RWPE2 (cell line): ENCODE measurements around the gene SESN3.

ENCODE experiments used
- ATAC-seq: fragments of 200-7000 bp; cut with Tn5 transposase; 3 replicates; pipeline ENCODE4 v1.9.1; 2021; ENCODE audit warnings: low read depth
- DNase-seq: peaks from one replicate; pipeline ENCODE4 v3.0.0-alpha.2; 2020; ENCODE audit warnings: low spot score
- H3K27ac ChIP-seq: fragments of 450-650 bp; 2 replicates; pipeline ENCODE4 v1.5.1; 2017; ENCODE audit warnings: mild to moderate bottlenecking; ENCODE audit not compliant: poor library complexity, severe bottlenecking
- H3K27me3 ChIP-seq: fragments of 250-450 bp; sonication (Bioruptor Pico); 2 replicates; pipeline ENCODE4 v1.5.1; 2021; ENCODE audit warnings: mild to moderate bottlenecking, moderate library complexity; ENCODE audit not compliant: insufficient read depth, poor library complexity, severe bottlenecking
- H3K36me3 ChIP-seq: fragments of 250-450 bp; sonication (Bioruptor Pico); 2 replicates; pipeline ENCODE4 v1.5.1; 2020; ENCODE audit warnings: low read depth, mild to moderate bottlenecking, moderate library complexity
- H3K4me1 ChIP-seq: fragments of 250-450 bp; sonication (Bioruptor Pico); 2 replicates; pipeline ENCODE4 v1.5.1; 2021; ENCODE audit warnings: mild to moderate bottlenecking, moderate library complexity; ENCODE audit not compliant: insufficient read depth, poor library complexity, severe bottlenecking
- H3K4me3 ChIP-seq: fragments of 250-450 bp; sonication (Bioruptor Pico); 2 replicates; pipeline ENCODE4 v1.5.1; 2021; ENCODE audit warnings: mild to moderate bottlenecking, moderate library complexity; ENCODE audit not compliant: severe bottlenecking
- H3K9me3 ChIP-seq: fragments of 250-450 bp; sonication (Bioruptor Pico); 2 replicates; pipeline ENCODE4 v1.5.1; 2021; ENCODE audit warnings: mild to moderate bottlenecking, moderate library complexity; ENCODE audit not compliant: severe bottlenecking
- TF ChIP-seq, protein P1 (sequence below): fragments of 450-650 bp; IDR thresholded peaks from one replicate; pipeline ENCODE4 v1.5.1; 2017; ENCODE audit warnings: mild to moderate bottlenecking, moderate library complexity; ENCODE audit not compliant: poor library complexity, severe bottlenecking

The SESN3 gene

DNA sequence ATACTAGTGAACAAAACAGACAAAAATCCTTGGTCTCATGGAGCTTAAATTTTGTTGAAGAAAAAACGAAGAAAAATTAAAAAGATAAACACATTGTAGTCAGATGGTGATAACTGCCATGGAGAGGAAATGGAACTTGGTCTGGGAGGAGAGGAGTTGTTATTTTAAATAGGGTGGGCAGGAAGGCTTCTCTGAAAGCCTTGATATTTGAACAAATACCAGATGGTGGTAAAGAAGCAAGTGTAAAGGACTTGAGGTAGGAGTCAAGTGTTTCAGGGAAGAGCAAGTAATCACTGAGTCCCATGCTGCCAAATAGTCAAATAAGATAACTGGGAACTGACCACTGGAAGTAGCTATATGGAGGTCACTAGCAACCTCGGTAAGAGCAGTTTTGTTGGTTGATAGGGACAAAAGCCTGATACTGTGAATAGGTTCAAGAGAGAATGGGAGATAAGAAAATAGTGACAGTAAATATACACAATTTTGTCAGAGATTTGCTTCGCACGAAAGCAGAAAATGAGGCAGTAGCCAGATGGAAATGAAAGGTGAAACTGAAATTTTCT lies 55.1 kb downstream of the SESN3 start:
- DNase-seq: no peak
- no peak for ATAC-seq
- H3K27ac ChIP-seq: no peak overlapping the region
- H3K4me3 ChIP-seq: no peak overlapping the region
- TF ChIP-seq, protein P1, sequence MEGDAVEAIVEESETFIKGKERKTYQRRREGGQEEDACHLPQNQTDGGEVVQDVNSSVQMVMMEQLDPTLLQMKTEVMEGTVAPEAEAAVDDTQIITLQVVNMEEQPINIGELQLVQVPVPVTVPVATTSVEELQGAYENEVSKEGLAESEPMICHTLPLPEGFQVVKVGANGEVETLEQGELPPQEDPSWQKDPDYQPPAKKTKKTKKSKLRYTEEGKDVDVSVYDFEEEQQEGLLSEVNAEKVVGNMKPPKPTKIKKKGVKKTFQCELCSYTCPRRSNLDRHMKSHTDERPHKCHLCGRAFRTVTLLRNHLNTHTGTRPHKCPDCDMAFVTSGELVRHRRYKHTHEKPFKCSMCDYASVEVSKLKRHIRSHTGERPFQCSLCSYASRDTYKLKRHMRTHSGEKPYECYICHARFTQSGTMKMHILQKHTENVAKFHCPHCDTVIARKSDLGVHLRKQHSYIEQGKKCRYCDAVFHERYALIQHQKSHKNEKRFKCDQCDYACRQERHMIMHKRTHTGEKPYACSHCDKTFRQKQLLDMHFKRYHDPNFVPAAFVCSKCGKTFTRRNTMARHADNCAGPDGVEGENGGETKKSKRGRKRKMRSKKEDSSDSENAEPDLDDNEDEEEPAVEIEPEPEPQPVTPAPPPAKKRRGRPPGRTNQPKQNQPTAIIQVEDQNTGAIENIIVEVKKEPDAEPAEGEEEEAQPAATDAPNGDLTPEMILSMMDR: no peak
- H3K4me1 ChIP-seq: no peaks in the 10 kb centered on the region
- H3K27me3 ChIP-seq: no peaks in the 10 kb centered on the region
- peaks cover 63% of the 10 kb centered on the region for H3K36me3 ChIP-seq
- no peaks in the 10 kb centered on the region for H3K9me3 ChIP-seq

DNA sequence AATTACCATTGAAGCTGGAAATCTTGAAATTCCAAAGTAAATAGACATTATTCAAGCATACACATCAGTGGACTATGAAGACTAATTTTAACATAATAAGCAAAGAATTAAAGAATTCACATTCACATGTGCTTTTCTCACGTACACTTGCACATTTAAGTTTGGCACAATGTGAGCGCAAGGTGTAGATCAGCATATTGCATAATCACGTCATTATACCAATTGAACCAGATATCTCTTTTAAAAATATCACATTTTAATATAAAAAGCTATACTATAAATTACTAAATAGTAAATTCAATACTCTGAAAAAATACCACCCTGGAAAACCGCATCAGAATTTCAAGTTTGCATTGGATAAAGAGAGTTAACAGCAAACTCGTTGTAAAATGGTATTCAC lies 60.7 kb downstream of the SESN3 start:
- Histone ChIP-seq H3K27ac (no peak overlapping the region), H3K27me3 (no peaks in the 10 kb centered on the region), H3K36me3 (peaks cover 40% of the 10 kb centered on the region), H3K4me1 (no peaks in the 10 kb centered on the region), H3K9me3 (no peaks in the 10 kb centered on the region), H3K4me3 (no peak overlapping the region)
- DNase-seq (no peak), ATAC-seq (no peak)
- TF ChIP-seq, protein P1: no peak

DNA sequence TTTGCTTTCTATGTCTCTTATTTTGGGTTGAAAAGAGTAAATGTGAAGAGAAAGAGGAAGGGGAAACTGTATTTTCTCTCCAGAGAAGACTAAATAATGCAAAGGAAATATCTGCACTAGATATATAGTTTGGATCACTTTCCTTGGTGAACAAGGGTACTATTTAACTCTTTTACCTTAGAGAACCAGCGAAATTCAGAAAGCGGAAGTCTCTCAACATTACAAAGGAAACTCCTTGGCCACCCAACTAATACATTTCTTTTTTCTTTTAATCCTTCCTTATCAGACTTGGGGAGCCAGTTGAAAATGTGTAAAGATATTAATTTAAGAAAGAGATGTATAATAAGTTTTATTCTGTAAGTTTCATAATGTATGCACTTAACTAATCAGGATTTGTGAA lies 64.2 kb downstream of the SESN3 start:
- ATAC-seq: no peak
- H3K4me1 ChIP-seq: no peaks in the 10 kb centered on the region
- no peak overlapping the region for H3K27ac ChIP-seq
- DNase-seq: no peak
- H3K36me3 ChIP-seq: peaks cover 10% of the 10 kb centered on the region; the same call in 1 of the 2 replicates
- TF ChIP-seq, protein P1: no peak
- H3K4me3 ChIP-seq: no peak overlapping the region
- H3K27me3 ChIP-seq: no peaks in the 10 kb centered on the region
- H3K9me3 ChIP-seq: no peaks in the 10 kb centered on the region

DNA sequence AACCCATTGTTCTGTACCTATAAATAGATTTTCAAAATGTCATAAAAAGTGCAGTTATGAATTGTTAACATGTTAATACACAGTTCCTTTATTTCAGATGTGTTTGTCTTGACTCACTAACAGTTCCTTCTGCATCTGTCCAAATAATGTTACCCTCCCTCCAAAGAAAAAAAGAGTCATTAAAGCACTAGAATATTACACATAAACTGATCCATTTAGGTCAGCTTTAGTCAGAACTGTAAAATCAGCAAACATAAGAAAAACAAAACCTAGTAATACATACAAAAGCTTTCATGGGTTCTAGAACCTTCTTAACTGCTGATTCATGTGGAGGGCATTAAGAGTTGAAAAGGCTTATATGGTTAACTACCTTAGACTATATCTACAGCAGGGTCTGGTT lies 65.4 kb downstream of the SESN3 start:
- no peak overlapping the region for H3K4me3 ChIP-seq
- TF ChIP-seq, protein P1: no peak
- ATAC-seq (no peak), DNase-seq (no peak)
- H3K9me3 ChIP-seq: no peaks in the 10 kb centered on the region
- H3K36me3 ChIP-seq: peaks cover under 1% of the 10 kb centered on the region; the same call in 1 of the 2 replicates
- H3K4me1 ChIP-seq: no peaks in the 10 kb centered on the region
- no peaks in the 10 kb centered on the region for H3K27me3 ChIP-seq
- no peak overlapping the region for H3K27ac ChIP-seq

DNA sequence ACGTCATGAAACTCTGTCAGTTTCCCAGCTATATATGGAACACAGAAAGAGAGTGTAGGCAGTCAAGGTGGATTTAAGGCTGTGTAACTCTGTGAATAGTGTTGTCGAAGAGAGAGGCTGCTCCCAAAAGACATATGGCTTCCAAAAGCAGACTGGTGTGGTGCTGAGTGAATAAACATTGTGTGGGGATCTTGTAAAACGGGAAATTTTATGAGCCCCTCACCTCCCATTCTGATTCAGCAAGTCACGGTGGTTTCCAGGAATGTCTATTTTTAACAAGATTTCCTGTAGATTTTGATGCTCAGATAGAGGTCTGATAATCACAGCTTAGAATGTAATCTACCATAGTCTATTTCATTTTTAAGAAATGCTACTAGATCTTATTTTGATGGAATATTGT lies 67.9 kb downstream of the SESN3 start:
- no peaks in the 10 kb centered on the region for H3K36me3 ChIP-seq
- no peaks in the 10 kb centered on the region for H3K9me3 ChIP-seq
- no peaks in the 10 kb centered on the region for H3K4me1 ChIP-seq
- H3K27ac ChIP-seq: no peak overlapping the region
- H3K4me3 ChIP-seq: no peak overlapping the region
- DNase-seq (no peak), ATAC-seq (no peak)
- TF ChIP-seq, protein P1: no peak
- no peaks in the 10 kb centered on the region for H3K27me3 ChIP-seq
